CD4-positive, alpha-beta T cell treated with Interleukin-2 at 100 ng/mL for 4 hours (primary cell): ENCODE data around the gene GALNT9.

Experiments
- DNase-seq: peaks from one replicate; pipeline ENCODE4 v3.0.0-alpha.2; 2020; ENCODE audit warnings: low spot score

GALNT9 gene

GRCh38 chr12:132325733-132326130 is 3.7 kb downstream of the GALNT9 start:
- DNase-seq: no peak

- DNase-seq: no peak
Measured at GRCh38 chr12:132324841-132325732, 4.3 kb downstream of the GALNT9 start.

- DNase-seq: no peak
Measured at GRCh38 chr12:132324173-132324572, 5.2 kb downstream of the GALNT9 start.

- DNase-seq: no peak
Measured at GRCh38 chr12:132323171-132324010, 6.0 kb downstream of the GALNT9 start.

- no peak for DNase-seq
Measured at GRCh38 chr12:132322206-132323132, 6.9 kb downstream of the GALNT9 start.

GRCh38 chr12:132321321-132322118 is 7.9 kb downstream of the GALNT9 start:
- no peak for DNase-seq

- DNase-seq: no peak
Measured at GRCh38 chr12:132320767-132321211, 8.6 kb downstream of the GALNT9 start.

- no peak for DNase-seq
Measured at GRCh38 chr12:132319991-132320570, 9.3 kb downstream of the GALNT9 start.

GRCh38 chr12:132319359-132319950 is 9.9 kb downstream of the GALNT9 start:
- DNase-seq: no peak

- DNase-seq: no peak
Measured at GRCh38 chr12:132318618-132319033, 10.8 kb downstream of the GALNT9 start.

GRCh38 chr12:132318135-132318534 is 11.3 kb downstream of the GALNT9 start:
- DNase-seq: no peak

- DNase-seq: no peak
Measured at GRCh38 chr12:132317233-132317938, 12.0 kb downstream of the GALNT9 start.

- DNase-seq: no peak
Measured at GRCh38 chr12:132316497-132317232, 12.7 kb downstream of the GALNT9 start.

- DNase-seq: no peak
Measured at GRCh38 chr12:132315951-132316350, 13.4 kb downstream of the GALNT9 start.

GRCh38 chr12:132315507-132315906 is 13.9 kb downstream of the GALNT9 start:
- no peak for DNase-seq

- DNase-seq: no peak
Measured at GRCh38 chr12:132314516-132315233, 14.7 kb downstream of the GALNT9 start.

GRCh38 chr12:132314035-132314434 is 15.4 kb downstream of the GALNT9 start:
- no peak for DNase-seq

GRCh38 chr12:132313182-132313581 is 16.2 kb downstream of the GALNT9 start:
- DNase-seq: no peak
